ENCODE results near the gene COQ5.
"Not testable (repeated sequence)": the region's sequence is repeated elsewhere in the genome, so short reads cannot be mapped to it uniquely, and the experiment has no call there.

The COQ5 gene

DNA sequence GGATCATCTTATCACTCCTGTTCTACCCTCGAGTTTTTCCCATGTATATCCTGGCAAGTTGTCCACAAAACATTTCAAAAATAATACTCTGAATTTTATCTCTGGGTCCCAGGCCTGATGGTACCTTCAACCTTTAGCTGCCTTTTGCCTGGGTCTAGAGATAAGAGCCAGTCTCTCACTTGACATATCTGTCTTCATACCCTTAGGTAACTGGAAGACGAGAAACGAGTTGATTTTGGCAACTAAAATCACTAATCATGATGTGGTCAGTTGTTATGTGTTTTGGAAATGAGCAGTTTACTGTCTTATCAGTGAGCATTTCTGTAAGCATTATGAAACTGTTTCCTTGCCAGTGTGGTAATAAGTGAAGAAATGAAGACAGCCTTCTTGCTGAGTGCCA is 11.5 kb upstream of the COQ5 start:
- Histone ChIP-seq H3K27me3 (replicated peaks; ENCODE audit: control insufficient read depth, insufficient read depth, low read length) (no peaks in the 10 kb centered on the region), H3K9ac (ENCODE audit: low read length) (peak overlapping the region; percentile 55), H3K4me1 (ENCODE audit: control insufficient read depth, insufficient read depth, low read length) (peaks cover 63% of the 10 kb centered on the region), H3K4me3 (ENCODE audit: low read length) (no peak overlapping the region), H3K36me3 (ENCODE audit: control insufficient read depth, insufficient read depth, low read length, severe bottlenecking) (peaks cover 3% of the 10 kb centered on the region), H3K9me3 (ENCODE audit: control insufficient read depth, low read length) (no peaks in the 10 kb centered on the region)
- peak; percentile 61 for DNase-seq (ENCODE audit: low read depth)

DNA sequence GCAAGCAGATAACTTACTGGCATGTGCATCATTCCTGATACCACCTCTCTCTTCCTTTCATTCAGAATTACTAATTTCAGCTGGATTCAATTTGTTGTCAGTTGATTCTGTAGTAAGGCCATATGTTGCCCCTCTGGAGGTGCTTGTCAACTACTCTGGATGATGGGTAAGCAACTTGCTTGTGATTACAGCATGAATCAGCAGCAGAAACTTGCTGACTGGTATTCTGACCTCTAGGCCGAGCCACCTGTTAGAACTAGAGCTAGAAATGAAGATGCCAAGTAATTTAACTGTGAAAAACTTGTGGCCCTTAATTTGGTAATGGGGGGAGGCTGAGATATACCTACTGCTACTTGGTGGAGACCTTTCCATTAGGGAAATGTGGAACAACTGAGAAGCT is 10.3 kb upstream of the COQ5 start:
- Histone ChIP-seq H3K36me3 (ENCODE audit: control insufficient read depth, insufficient read depth, low read length, severe bottlenecking) (no peaks in the 10 kb centered on the region), H3K4me1 (ENCODE audit: control insufficient read depth, insufficient read depth, low read length) (peaks cover 63% of the 10 kb centered on the region), H3K4me3 (ENCODE audit: low read length) (peak overlapping the region; percentile 35), H3K27me3 (replicated peaks; ENCODE audit: control insufficient read depth, insufficient read depth, low read length) (no peaks in the 10 kb centered on the region), H3K9me3 (ENCODE audit: control insufficient read depth, low read length) (no peaks in the 10 kb centered on the region), H3K9ac (ENCODE audit: low read length) (no peak overlapping the region)
- DNase-seq (ENCODE audit: low read depth), result peak; percentile 24

DNA sequence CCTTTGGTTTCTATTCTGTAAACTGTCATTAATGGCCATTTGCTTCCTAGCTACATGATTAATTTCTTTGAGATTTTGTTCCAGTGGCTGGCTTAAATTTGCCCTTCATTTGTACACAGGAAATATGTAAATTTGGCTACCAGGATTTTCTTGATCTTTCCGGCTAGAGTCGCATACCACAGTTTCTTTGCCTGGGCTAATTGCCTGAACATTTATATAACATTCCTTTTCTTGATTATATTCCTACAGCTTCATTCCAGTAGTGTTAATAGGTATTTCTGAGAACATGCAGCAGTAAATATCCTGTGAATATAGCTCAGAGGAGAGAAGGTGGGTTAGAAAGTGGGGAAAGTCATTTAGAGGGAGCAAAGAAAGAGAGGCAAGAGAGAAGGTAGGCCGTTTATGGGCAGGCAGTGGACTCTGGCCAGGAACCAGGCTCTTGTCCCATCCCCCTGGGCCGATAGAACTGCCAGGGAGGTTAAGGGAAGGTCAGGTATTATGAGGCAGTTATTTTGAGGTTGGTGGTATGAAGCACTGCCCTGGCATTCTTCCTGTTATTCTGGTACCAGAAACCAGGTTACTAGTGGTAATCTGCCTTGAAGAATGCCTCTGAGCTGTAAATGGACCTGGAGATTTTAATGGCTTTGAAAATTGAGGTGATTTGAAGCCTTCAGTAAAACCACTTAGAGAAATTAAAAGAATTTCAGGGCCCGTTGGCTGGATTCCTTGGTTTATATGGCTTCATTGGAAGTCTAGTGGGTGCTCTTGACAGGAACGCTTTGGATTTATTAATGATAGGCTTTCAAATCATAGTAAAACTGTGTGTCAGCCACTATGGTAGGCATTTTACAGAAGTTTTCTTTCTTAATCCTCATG is 9.6 kb upstream of the COQ5 start:
- no peaks in the 10 kb centered on the region for H3K36me3 ChIP-seq (ENCODE audit: control insufficient read depth, insufficient read depth, low read length, severe bottlenecking)
- no peaks in the 10 kb centered on the region for H3K9me3 ChIP-seq (ENCODE audit: control insufficient read depth, low read length)
- DNase-seq (ENCODE audit: low read depth), result peak; percentile 53
- peak overlapping the region; percentile 28 for H3K9ac ChIP-seq (ENCODE audit: low read length)
- peaks cover 63% of the 10 kb centered on the region for H3K4me1 ChIP-seq (ENCODE audit: control insufficient read depth, insufficient read depth, low read length)
- peak overlapping the region; percentile 96 for H3K4me3 ChIP-seq (ENCODE audit: low read length)
- H3K27me3 ChIP-seq (replicated peaks; ENCODE audit: control insufficient read depth, insufficient read depth, low read length), result no peaks in the 10 kb centered on the region

DNA sequence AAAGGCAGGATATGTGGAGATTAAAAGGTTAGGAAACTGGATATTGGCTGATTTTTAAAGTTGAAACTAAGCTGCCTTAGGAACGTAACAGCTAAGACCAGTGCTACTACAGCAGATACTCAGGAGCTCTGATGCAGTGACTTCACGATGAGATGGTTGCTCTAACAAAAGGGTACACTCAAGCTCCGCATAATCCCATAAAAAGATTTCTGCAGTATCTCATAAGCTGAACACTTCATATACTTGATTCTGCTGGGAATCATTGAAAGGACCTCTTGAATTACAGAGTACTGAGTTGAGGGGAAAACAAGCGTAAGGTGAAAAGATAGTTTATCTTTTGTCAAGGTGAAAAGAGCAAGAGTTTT is 8.9 kb upstream of the COQ5 start:
- Histone ChIP-seq H3K36me3 (ENCODE audit: control insufficient read depth, insufficient read depth, low read length, severe bottlenecking) (no peaks in the 10 kb centered on the region), H3K4me1 (ENCODE audit: control insufficient read depth, insufficient read depth, low read length) (peaks cover 63% of the 10 kb centered on the region), H3K9me3 (ENCODE audit: control insufficient read depth, low read length) (no peaks in the 10 kb centered on the region), H3K9ac (ENCODE audit: low read length) (peak overlapping the region; percentile 28), H3K27me3 (replicated peaks; ENCODE audit: control insufficient read depth, insufficient read depth, low read length) (no peaks in the 10 kb centered on the region), H3K4me3 (ENCODE audit: low read length) (peak overlapping the region; percentile 96)
- DNase-seq (ENCODE audit: low read depth), result no peak

DNA sequence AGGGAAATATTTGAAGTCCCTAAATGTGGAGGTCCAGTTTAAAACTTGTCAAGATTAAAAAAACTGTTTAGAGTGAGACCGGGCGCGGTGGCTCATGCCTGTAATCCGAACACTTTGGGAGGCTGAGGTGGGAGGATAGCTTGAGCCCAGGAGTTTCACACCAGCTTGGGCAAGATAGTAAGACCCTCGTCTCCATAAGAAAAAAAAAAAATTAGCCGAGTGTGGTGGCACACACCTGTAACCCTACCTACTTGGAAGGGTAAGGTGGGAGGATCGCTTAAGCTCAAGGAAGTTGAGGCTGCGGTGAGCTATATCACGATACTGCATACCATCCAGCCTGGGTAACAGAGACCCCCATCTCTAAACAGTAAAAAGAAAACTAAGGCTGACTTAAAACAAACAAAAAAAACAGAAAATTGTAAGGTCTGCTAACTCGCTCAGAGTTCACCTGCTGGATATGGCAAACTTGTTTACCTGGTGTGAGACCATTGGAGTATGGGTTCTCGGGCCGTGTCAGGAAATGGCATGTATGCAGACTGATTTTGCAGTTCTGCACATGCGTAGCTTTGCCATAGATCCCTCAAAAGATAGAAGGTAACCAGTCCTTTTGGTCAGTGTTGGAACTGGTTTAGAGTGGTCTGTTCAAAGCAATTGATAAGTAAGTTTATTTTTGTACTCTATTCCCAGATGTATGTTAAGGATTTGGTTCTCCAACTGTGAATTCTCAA is 7.3 kb upstream of the COQ5 start:
- Histone ChIP-seq H3K36me3 (ENCODE audit: control insufficient read depth, insufficient read depth, low read length, severe bottlenecking) (no peaks in the 10 kb centered on the region), H3K4me3 (ENCODE audit: low read length) (peak overlapping the region; percentile 96), H3K27me3 (replicated peaks; ENCODE audit: control insufficient read depth, insufficient read depth, low read length) (no peaks in the 10 kb centered on the region), H3K9ac (ENCODE audit: low read length) (peak overlapping the region; percentile 98), H3K4me1 (ENCODE audit: control insufficient read depth, insufficient read depth, low read length) (peaks cover 58% of the 10 kb centered on the region), H3K9me3 (ENCODE audit: control insufficient read depth, low read length) (no peaks in the 10 kb centered on the region)
- DNase-seq (ENCODE audit: low read depth), result no peak

DNA sequence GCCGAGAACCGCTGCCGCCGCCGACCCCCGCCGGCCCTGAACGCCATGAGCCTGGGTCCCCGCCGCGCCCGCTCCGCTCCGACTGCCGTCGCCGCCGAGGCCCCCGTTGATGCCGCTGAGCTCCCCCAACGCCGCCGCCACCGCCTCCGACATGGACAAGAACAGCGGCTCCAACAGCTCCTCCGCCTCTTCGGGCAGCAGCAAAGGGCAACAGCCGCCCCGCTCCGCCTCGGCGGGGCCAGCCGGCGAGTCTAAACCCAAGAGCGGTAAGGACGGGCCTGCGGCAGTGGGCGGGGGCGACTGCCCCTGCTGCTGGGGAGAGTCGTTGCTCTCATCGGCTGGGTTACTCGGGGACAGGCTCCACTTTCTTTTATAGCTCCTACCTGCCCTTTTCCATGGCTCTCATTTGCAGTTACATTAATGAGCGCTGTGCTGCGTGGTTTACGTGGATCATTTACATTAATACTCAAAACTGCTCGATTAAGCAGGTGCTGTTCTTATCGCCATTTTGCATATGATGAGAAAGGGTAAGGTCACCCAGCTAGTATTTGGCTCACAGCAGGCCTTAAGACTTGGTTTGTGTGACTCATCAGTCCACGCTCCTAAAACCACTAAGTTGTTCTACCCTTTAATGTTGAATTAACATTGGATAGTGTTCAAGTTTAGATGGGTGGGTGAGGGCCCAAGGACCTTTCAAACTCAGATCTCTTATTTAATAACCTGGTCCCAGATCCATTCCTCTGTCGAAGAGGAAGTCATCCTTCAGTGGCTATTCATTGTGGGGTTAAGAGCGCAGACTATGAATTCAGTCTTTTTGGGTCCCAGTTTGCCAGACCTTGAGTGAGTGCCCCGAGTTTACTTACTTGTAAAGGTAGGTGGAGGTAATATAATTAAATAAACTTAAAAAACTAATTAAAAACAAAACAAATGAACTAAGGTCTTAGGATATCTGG is 6.0 kb upstream of the COQ5 start:
- Histone ChIP-seq H3K4me3 (ENCODE audit: low read length) (peak overlapping the region; percentile 96), H3K36me3 (ENCODE audit: control insufficient read depth, insufficient read depth, low read length, severe bottlenecking) (no peaks in the 10 kb centered on the region), H3K27me3 (replicated peaks; ENCODE audit: control insufficient read depth, insufficient read depth, low read length) (no peaks in the 10 kb centered on the region), H3K9me3 (ENCODE audit: control insufficient read depth, low read length) (no peaks in the 10 kb centered on the region), H3K9ac (ENCODE audit: low read length) (peak overlapping the region; percentile 98), H3K4me1 (ENCODE audit: control insufficient read depth, insufficient read depth, low read length) (peaks cover 45% of the 10 kb centered on the region)
- DNase-seq (ENCODE audit: low read depth), result peak; percentile 79

DNA sequence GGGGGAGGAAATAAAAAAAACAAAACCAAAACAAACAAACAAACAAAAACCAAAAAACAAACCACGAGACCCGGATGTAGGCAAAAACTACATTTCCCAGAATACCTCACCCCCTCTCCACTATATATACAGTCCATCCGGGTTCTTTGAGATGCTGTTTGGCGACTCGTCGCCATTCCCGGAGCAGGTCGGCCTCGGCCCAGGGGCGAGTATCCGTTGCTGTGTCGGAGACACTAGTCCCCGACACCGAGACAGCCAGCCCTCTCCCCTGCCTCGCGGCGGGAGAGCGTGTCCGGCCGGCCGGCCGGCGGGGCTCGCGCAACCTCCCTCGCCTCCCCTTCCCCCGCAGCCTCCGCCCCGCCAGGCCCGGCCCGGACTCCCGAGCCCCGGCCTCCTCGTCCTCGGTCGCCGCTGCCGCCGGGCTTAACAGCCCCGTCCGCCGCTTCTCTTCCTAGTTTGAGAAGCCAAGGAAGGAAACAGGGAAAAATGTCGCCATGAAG is 5.3 kb upstream of the COQ5 start, which contains the start of gene RNF10:
Gene RNF10, plus strand, starts transcription at position 154 of the 500 bp plus-strand sequence. CDS start 456 bp downstream, outside the sequence.
- DNase-seq (ENCODE audit: low read depth), result peak; percentile 93
- H3K27me3 ChIP-seq (replicated peaks; ENCODE audit: control insufficient read depth, insufficient read depth, low read length), result no peaks in the 10 kb centered on the region

DNA sequence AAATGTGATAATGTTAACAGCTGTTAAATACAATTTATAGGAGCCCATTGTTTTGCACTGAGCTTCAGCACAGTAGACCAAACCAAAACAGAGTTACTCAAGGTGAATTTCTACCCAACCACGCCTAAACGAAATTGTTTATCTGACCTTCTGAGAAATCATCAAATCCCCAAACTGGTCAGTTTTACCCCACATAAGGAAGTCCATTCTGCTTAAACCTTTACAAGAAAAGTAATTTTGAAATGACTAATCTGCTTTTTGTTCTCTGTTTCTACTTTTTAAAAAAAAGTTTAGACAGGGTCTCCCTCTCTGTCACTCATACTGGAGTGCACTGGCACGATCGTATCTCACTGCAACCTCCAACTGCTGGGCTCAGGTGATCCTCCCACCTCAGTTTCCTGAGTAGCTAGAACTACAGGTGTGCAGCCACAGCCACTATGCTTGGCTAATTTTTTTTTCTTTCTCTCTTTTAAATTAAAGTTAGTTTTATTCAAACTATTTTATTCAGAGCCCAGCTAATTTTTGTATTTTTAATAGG is 3.8 kb upstream of the COQ5 start:
- peaks cover 31% of the 10 kb centered on the region for H3K4me1 ChIP-seq (ENCODE audit: control insufficient read depth, insufficient read depth, low read length)
- H3K9ac ChIP-seq (ENCODE audit: low read length), result no peak overlapping the region
- H3K36me3 ChIP-seq (ENCODE audit: control insufficient read depth, insufficient read depth, low read length, severe bottlenecking), result no peaks in the 10 kb centered on the region
- H3K27me3 ChIP-seq (replicated peaks; ENCODE audit: control insufficient read depth, insufficient read depth, low read length), result no peaks in the 10 kb centered on the region
- no peak overlapping the region for H3K4me3 ChIP-seq (ENCODE audit: low read length)
- H3K9me3 ChIP-seq (ENCODE audit: control insufficient read depth, low read length), result no peaks in the 10 kb centered on the region
- no peak for DNase-seq (ENCODE audit: low read depth)

More for the DNA sequence above, 5.3 kb upstream of the COQ5 start, which contains the start of gene RNF10:
- H3K4me1 ChIP-seq (ENCODE audit: control insufficient read depth, insufficient read depth, low read length), result peaks cover 45% of the 10 kb centered on the region
- no peaks in the 10 kb centered on the region for H3K9me3 ChIP-seq (ENCODE audit: control insufficient read depth, low read length)
- H3K9ac ChIP-seq (ENCODE audit: low read length), result peak within 1 kb of the TSS; percentile 98
- no peaks in the 10 kb centered on the region for H3K36me3 ChIP-seq (ENCODE audit: control insufficient read depth, insufficient read depth, low read length, severe bottlenecking)
- peak within 1 kb of the TSS; percentile 96 for H3K4me3 ChIP-seq (ENCODE audit: low read length)

DNA sequence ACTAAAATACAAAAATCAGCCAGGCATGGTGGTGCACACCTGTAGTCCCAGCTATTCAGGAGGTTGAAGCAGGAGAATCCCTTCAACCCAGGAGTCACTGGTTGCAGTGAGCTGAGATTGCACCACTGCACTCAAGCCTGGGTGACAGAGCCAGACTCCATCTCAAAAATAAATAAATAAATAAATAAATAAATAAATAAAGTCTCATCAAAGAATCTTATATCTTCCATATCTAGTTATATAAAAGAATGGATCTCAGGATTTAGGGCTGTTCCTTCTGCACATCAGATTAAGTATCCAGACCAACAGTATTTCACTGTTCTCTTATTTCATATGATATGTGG is 1.4 kb upstream of the COQ5 start:
- not testable (repeated sequence) for H3K27me3 ChIP-seq (replicated peaks; ENCODE audit: control insufficient read depth, insufficient read depth, low read length); DNase-seq (ENCODE audit: low read depth); H3K4me1 ChIP-seq (ENCODE audit: control insufficient read depth, insufficient read depth, low read length); H3K9me3 ChIP-seq (ENCODE audit: control insufficient read depth, low read length); H3K36me3 ChIP-seq (ENCODE audit: control insufficient read depth, insufficient read depth, low read length, severe bottlenecking)
- peak overlapping the region; percentile 87 for H3K4me3 ChIP-seq (ENCODE audit: low read length)
- H3K9ac ChIP-seq (ENCODE audit: low read length), result peak overlapping the region; percentile 92

DNA sequence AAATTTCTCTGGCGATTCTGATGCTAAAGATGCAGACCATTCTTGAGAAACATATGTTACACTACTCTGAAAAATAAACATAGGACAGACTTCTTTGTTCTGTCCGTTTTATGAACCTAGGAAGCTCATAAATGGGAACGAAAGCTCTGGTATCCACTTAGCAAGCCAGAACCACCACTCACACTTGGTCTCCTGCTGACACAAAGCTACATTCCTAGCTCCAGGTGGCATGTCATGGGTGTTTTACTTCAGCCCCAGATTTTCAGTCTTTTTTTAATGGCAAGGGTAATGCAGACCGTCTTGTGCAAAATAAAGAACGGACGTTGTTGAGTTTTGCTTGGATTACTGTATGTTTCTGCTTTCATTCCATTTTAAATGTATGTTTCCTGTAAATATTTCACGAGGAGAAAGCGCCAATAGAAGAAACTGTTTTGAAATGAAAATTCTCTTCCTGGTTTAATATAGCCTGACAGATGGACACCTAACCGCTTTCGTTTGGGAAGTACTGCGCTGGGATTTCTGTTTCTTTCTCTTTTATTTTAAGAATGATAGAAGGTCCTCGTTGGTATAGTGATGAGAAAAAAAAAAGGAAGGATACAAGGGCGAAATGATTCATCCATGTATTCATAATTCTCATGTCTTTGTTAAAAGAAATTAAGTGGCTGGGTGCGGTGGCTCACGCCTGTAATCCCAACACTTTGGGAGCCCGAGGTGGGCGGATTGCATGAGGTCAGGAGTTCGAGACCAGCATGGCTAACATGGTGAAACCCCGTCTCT is 871 bp upstream of the COQ5 start:
- peaks cover 7% of the 10 kb centered on the region for H3K4me1 ChIP-seq (ENCODE audit: control insufficient read depth, insufficient read depth, low read length)
- H3K9me3 ChIP-seq (ENCODE audit: control insufficient read depth, low read length), result no peaks in the 10 kb centered on the region
- peak overlapping the region; percentile 92 for H3K9ac ChIP-seq (ENCODE audit: low read length)
- H3K27me3 ChIP-seq (replicated peaks; ENCODE audit: control insufficient read depth, insufficient read depth, low read length), result no peaks in the 10 kb centered on the region
- H3K36me3 ChIP-seq (ENCODE audit: control insufficient read depth, insufficient read depth, low read length, severe bottlenecking), result no peaks in the 10 kb centered on the region
- DNase-seq (ENCODE audit: low read depth), result peak; percentile 61
- H3K4me3 ChIP-seq (ENCODE audit: low read length), result peak overlapping the region; percentile 87
